ENCODE measurements around the gene CEP295NL. TPM values are rescaled to one million over a fixed set of nuclear protein-coding genes. Genes with fewer than 3 reads are reported as not detected.

CEP295NL gene
- total and polyA plus RNA-seq, 11 donors: 0.23 to 3.3 (median 0.52) TPM

- 49 to 55% (median 52%) methylated on average over 18 of the region's 18 CpGs for whole genome bisulfite sequencing, 4 donors
- TF ChIP-seq CTCF (IDR thresholded peaks at IDR 0.05) (no peak), POLR2A (IDR thresholded peaks at IDR 0.05) (no peak)
- H3K4me1 ChIP-seq: peaks cover 2 to 76% (median 57%) of the 10 kb centered on the region in 12 donors
- H3K9me3 ChIP-seq: no peaks in the 10 kb centered on the region
- peak overlapping the region in 11 of 12 donors; percentile 31 to 77 (median 55) for H3K27ac ChIP-seq
- DNase-seq (peak in 4 of 5 donors; percentile 56 to 84 (median 62)), ATAC-seq (peak; percentile 52 to 88 (median 69))
- H3K36me3 ChIP-seq: peaks cover 0 to 30% (median 8%) of the 10 kb centered on the region in 9 donors
- no peaks in the 10 kb centered on the region for H3K27me3 ChIP-seq
- no peak overlapping the region for H3K4me3 ChIP-seq
- intact Hi-C loops (cut with DNase I): loop anchor here in 1 of 10 donors (2.0 kb wide), 1 partner anchor 23 kb away; no protein-coding TSS in a partner anchor
Observed at GRCh38 chr17:78899361-78900260, 3.4 kb downstream of the CEP295NL start.

- Histone ChIP-seq H3K9me3 (no peaks in the 10 kb centered on the region), H3K27me3 (no peaks in the 10 kb centered on the region), H3K4me3 (no peak overlapping the region), H3K4me1 (peaks cover 2 to 82% (median 60%) of the 10 kb centered on the region in 12 donors), H3K36me3 (peaks cover 0 to 23% (median 8%) of the 10 kb centered on the region in 9 donors), H3K27ac (peak overlapping the region in 8 of 12 donors; percentile 28 to 77 (median 64))
- intact Hi-C loops (cut with DNase I): loop anchor here in 1 of 10 donors (2.0 kb wide), 1 partner anchor 24 kb away; no protein-coding TSS in a partner anchor
- TF ChIP-seq POLR2A (IDR thresholded peaks at IDR 0.05) (no peak), CTCF (IDR thresholded peaks at IDR 0.05) (no peak)
- no peak for ATAC-seq
- DNase-seq: no peak
- WGBS, 4 donors: 70 to 78% (median 75%) methylated on average over 11 to 13 of the region's 13 CpGs
Observed at GRCh38 chr17:78898947-78899346, 4.1 kb downstream of the CEP295NL start.

GRCh38 chr17:78898075-78898836 is 4.7 kb downstream of the CEP295NL start:
- Histone ChIP-seq H3K27me3 (no peaks in the 10 kb centered on the region), H3K4me3 (no peak overlapping the region), H3K4me1 (peaks cover 2 to 85% (median 63%) of the 10 kb centered on the region in 12 donors), H3K36me3 (peaks cover 0 to 17% (median 8%) of the 10 kb centered on the region in 9 donors), H3K27ac (peak overlapping the region in 3 of 12 donors; percentile 54 to 70 (median 58)), H3K9me3 (no peaks in the 10 kb centered on the region)
- DNase-seq (no peak), ATAC-seq (no peak)
- TF ChIP-seq CTCF (IDR thresholded peaks at IDR 0.05) (no peak), POLR2A (IDR thresholded peaks at IDR 0.05) (no peak)
- WGBS, 4 donors: 80 to 88% (median 82%) methylated on average over 17 of the region's 17 CpGs
- intact Hi-C loops (cut with DNase I): loop anchor here in 1 of 10 donors (2.0 kb wide), 1 partner anchor 25 kb away; no protein-coding TSS in a partner anchor
